ACC112 (cell line): ENCODE data around the gene APEX1.
"Not testable (repeated sequence)": the region's sequence is repeated elsewhere in the genome, so short reads cannot be mapped to it uniquely, and the experiment has no call there.

Source experiments
- H2AFZ ChIP-seq: fragments of 200-600 bp; sonication (generic); one replicate; pipeline ENCODE4 v1.6.0; 2017; ENCODE audit warnings: antibody characterized with exemption, low read length; ENCODE audit not compliant: unreplicated experiment
- H3K27ac ChIP-seq: fragments of 200-600 bp; sonication (generic); 2 replicates; pipeline ENCODE4 v1.5.1; 2014; ENCODE audit warnings: low read depth, mild to moderate bottlenecking, antibody characterized with exemption, low read length, moderate library complexity
- H3K27me3 ChIP-seq: fragments of 200-600 bp; sonication (generic); 2 replicates; pipeline ENCODE4 v1.6.1; 2014; ENCODE audit warnings: mild to moderate bottlenecking, antibody characterized with exemption, low read length, moderate library complexity, mixed read lengths; ENCODE audit not compliant: insufficient read depth
- H3K36me3 ChIP-seq: fragments of 200-600 bp; sonication (generic); 2 replicates; pipeline ENCODE4 v1.6.1; 2016; ENCODE audit warnings: mild to moderate bottlenecking, antibody characterized with exemption, low read length, moderate library complexity, mixed read lengths; ENCODE audit not compliant: insufficient read depth
- H3K4me1 ChIP-seq: fragments of 200-600 bp; sonication (generic); one replicate; pipeline ENCODE4 v1.6.1; 2016; ENCODE audit warnings: low read length, mixed read lengths; ENCODE audit not compliant: insufficient read depth, unreplicated experiment, control insufficient read depth
- H3K4me3 ChIP-seq: fragments of 200-600 bp; sonication (generic); 2 replicates; pipeline ENCODE4 v1.5.1; 2014; ENCODE audit warnings: mild to moderate bottlenecking, low read depth, low read length
- H3K79me2 ChIP-seq: fragments of 200-600 bp; sonication (generic); one replicate; pipeline ENCODE4 v1.6.0; 2016; ENCODE audit warnings: low read length; ENCODE audit not compliant: control insufficient read depth, unreplicated experiment, insufficient read depth

Gene APEX1

DNA sequence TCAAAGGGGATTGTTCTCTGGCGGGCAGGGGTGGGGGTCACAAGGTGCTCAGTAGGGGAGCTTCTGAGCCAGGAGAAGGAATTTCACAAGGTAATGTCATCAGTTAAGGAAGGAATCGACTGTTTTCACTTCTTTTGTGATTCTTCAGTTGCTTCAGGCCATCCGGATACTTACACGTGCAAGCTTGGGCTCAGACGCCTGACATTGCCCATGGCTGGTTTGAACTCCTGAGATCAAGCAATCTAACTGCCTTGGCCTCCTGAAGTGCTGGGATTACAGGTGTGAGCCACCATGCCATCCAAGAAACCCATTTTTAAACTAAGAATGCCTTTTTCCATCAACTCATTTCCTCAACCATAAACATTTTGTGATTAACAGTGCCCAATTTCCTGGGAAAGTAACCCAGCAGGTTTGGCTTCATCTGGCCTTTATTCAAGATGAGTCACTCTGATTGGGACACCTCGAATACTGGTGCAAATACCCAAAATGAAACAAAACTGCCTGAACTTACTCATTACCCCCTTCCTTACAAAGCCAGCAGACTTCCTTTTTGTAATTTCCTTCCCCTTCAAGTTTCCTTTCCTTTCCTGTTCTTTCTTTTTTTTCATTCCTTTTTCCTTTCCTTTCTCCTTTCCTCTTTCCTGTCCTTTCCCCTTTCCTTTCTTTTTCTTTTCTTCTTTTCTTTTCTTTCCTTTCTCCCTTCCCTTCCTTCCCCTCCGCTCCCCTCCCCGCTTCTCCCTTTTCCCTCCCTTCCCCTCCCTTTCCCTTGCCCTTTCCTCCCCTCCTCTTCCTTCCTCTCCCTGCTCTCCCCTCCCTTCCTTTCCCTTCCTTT lies 40.1 kb downstream of the APEX1 start:
- H3K4me1 ChIP-seq = peaks cover 25% of the 10 kb centered on the region
- H3K27me3 ChIP-seq = no peaks in the 10 kb centered on the region
- peak overlapping the region; percentile 31 for H2AFZ ChIP-seq
- H3K4me3 ChIP-seq = no peak overlapping the region
- peak overlapping the region; percentile 58 for H3K27ac ChIP-seq
- no peaks in the 10 kb centered on the region for H3K79me2 ChIP-seq
- H3K36me3 ChIP-seq = no peaks in the 10 kb centered on the region

DNA sequence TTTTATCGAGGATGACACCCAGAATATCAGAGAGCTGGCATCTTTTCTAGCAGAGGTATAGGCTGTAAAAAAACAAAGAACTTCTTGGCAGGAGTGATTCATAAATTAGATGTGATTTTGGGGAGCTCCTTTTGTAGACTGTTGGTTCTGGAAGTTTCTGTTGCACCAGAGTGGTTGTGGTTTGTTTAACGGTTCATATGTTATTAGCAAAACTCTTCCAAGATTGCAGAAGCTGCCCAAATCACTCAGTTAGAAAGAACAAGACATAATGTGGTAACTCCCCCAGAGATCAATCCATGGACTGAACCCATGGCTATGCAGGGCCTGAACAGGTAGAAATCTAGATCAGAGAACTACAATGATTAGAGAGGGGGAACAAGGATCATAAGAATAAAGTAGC lies 43.6 kb downstream of the APEX1 start:
- Histone ChIP-seq H2AFZ (no peak overlapping the region), H3K4me1 (peaks cover 32% of the 10 kb centered on the region), H3K27ac (no peak overlapping the region), H3K27me3 (no peaks in the 10 kb centered on the region), H3K79me2 (no peaks in the 10 kb centered on the region), H3K36me3 (no peaks in the 10 kb centered on the region), H3K4me3 (no peak overlapping the region)

DNA sequence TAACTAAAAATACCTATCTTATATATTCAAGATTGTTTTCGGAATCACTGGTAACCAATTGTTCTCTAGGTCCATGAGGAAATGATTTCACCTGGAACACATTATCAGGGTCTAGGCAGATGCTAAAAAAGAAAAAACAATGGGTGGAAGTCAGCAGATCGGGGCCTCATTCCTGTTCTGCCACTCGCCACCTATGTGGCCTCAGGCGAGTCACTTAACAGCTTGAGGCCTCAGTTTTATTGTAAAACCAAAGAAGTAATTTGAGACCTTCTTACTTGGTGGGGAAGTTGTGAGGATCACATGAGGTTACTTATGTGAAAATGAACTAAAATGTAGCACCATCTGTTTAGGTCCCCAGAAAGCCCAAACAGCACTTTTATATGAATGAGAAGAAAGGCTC lies 44.1 kb downstream of the APEX1 start:
- H3K27me3 ChIP-seq = no peaks in the 10 kb centered on the region
- H3K36me3 ChIP-seq = no peaks in the 10 kb centered on the region
- no peak overlapping the region for H3K4me3 ChIP-seq
- no peak overlapping the region for H2AFZ ChIP-seq
- H3K4me1 ChIP-seq = peaks cover 32% of the 10 kb centered on the region
- H3K27ac ChIP-seq = no peak overlapping the region
- H3K79me2 ChIP-seq = no peaks in the 10 kb centered on the region

DNA sequence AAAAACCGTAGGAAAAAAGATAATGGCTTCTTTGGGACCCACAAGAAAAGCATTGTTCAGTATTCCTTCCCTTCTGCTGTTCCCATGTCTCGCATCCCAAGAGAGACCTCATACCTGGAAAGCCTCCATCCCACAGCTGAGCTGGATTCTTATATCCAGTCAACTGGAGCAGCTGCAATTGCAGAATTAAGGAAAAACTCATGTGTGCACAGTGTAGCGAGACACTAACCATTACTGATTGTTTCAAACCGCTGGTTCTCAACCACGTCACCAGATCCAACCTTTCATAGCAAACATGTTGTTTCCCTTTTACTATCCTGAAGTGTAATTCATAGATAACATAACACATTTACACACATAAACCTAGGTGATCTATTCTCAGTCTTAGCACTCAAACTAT lies 44.9 kb downstream of the APEX1 start:
- no peaks in the 10 kb centered on the region for H3K79me2 ChIP-seq
- H3K27ac ChIP-seq = no peak overlapping the region
- H3K4me1 ChIP-seq = peaks cover 31% of the 10 kb centered on the region
- H3K36me3 ChIP-seq = no peaks in the 10 kb centered on the region
- no peaks in the 10 kb centered on the region for H3K27me3 ChIP-seq
- H2AFZ ChIP-seq = no peak overlapping the region
- H3K4me3 ChIP-seq = no peak overlapping the region

DNA sequence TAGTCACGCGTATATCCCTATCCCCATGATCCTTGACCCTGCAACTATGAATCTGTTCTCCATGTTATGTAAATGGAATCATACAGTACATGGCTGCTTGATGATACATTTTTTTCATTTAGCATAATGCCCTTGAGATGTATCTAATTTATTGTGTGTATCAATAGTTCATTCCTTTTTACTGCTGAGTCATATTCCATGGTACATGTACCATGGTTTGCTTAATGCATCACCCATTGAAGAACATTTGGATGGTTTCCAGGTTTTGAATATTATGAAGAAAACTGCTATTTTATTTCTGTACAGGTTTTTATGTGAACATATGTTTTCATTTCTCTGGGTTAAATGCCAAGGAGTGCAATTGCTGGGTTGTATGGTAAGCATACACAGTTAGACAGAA lies 46.3 kb downstream of the APEX1 start:
- Histone ChIP-seq H3K79me2 (no peaks in the 10 kb centered on the region), H3K27ac (peak overlapping the region; percentile 75), H3K36me3 (no peaks in the 10 kb centered on the region), H2AFZ (no peak overlapping the region), H3K4me3 (no peak overlapping the region), H3K27me3 (no peaks in the 10 kb centered on the region), H3K4me1 (peaks cover 18% of the 10 kb centered on the region)

DNA sequence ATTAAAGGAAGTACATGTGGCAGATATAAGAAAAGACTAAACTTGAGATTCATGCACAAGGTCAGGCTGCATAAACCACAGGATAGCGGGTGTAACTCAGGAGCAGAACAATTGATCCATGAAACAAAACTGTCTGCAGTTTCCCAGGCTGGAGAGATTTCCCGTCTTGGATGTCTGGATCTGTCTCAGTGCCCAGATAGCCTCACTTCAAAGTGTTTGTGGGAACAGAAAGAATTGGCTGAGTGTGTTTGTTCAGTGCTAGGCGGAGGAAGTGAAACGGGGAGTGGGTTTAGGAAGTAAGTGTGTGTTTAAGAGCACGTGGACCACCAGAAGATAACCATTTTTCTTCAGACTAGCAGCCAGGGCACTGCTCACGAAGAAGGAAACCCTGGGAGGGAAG lies 48.9 kb downstream of the APEX1 start:
- no peaks in the 10 kb centered on the region for H3K79me2 ChIP-seq
- H3K4me3 ChIP-seq = no peak overlapping the region
- no peak overlapping the region for H2AFZ ChIP-seq
- H3K27me3 ChIP-seq = no peaks in the 10 kb centered on the region
- H3K4me1 ChIP-seq = peaks cover 18% of the 10 kb centered on the region
- no peak overlapping the region for H3K27ac ChIP-seq
- no peaks in the 10 kb centered on the region for H3K36me3 ChIP-seq

DNA sequence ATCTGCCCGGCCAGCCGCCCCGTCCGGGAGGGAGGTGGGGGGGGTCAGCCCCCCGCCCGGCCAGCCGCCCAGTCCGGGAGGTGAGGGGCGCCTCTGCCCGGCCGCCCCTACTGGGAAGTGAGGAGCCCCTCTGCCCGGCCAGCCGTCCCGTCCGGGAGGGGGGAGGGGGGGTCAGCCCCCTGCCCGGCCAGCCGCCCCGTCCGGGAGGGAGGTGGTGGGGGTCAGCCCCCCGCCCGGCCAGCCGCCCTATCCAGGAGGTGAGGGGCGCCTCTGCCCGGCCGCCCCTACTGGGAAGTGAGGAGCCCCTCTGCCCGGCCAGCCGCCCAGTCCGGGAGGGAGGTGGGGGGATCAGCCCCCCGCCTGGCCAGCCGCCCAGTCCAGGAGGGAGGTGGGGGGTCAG lies 51.2 kb downstream of the APEX1 start:
- not testable (repeated sequence) for H3K4me1 ChIP-seq, H2AFZ ChIP-seq, H3K27ac ChIP-seq, H3K79me2 ChIP-seq, H3K36me3 ChIP-seq, H3K27me3 ChIP-seq, H3K4me3 ChIP-seq

DNA sequence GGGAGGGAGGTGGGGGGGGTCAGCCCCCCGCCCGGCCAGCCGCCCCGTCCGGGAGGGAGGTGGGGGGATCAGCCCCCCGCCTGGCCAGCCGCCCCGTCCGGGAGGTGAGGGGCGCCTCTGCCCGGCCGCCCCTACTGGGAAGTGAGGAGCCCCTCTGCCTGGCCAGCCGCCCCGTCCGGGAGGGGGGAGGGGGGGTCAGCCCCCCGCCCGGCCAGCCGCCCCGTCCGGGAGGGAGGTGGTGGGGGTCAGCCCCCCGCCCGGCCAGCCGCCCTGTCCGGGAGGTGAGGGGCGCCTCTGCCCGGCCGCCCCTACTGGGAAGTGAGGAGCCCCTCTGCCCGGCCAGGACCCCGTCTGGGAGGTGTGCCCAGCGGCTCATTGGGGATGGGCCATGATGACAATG lies 51.7 kb downstream of the APEX1 start:
- H2AFZ ChIP-seq, H3K79me2 ChIP-seq, H3K27me3 ChIP-seq, H3K36me3 ChIP-seq, H3K4me1 ChIP-seq, H3K27ac ChIP-seq, H3K4me3 ChIP-seq: not testable (repeated sequence)
